ENCODE data around the gene APBA1. TPM values are rescaled to one million over a fixed set of nuclear protein-coding genes. Genes with fewer than 3 reads are reported as not detected.

Gene APBA1
- total RNA-seq, 1 experiment from 2014 or later, result 0.05 TPM

GRCh38 chr9:69603656-69604055 is 68.5 kb downstream of the APBA1 start:
- BruUV-seq (replicated peaks), result no TSS peak
- Histone ChIP-seq H3K4me1 (ENCODE audit: control insufficient read depth, insufficient read depth, low read length) (no peaks in the 10 kb centered on the region), H3K27ac (ENCODE audit: low read length) (no peak overlapping the region), H3K4me3 (ENCODE audit: low read depth in 2 of 2, low read length in 2 of 2) (no peak overlapping the region), H3K36me3 (ENCODE audit: control insufficient read depth, insufficient read depth, low read length) (no peaks in the 10 kb centered on the region), H3K9me3 (ENCODE audit: control insufficient read depth, insufficient read depth, low read depth, low read length) (no peaks in the 10 kb centered on the region), H3K27me3 (ENCODE audit: control insufficient read depth, insufficient read depth, low read length) (no peaks in the 10 kb centered on the region)
- no peak for ATAC-seq
- in situ Hi-C loops (cut with HindIII; ENCODE audit: low pct_unique_long_range_greater_than_20kb, low sequenced_read_pairs), result no loop called here
- POLR2A ChIA-PET, result no interaction called here
- TF ChIP-seq, protein P1, sequence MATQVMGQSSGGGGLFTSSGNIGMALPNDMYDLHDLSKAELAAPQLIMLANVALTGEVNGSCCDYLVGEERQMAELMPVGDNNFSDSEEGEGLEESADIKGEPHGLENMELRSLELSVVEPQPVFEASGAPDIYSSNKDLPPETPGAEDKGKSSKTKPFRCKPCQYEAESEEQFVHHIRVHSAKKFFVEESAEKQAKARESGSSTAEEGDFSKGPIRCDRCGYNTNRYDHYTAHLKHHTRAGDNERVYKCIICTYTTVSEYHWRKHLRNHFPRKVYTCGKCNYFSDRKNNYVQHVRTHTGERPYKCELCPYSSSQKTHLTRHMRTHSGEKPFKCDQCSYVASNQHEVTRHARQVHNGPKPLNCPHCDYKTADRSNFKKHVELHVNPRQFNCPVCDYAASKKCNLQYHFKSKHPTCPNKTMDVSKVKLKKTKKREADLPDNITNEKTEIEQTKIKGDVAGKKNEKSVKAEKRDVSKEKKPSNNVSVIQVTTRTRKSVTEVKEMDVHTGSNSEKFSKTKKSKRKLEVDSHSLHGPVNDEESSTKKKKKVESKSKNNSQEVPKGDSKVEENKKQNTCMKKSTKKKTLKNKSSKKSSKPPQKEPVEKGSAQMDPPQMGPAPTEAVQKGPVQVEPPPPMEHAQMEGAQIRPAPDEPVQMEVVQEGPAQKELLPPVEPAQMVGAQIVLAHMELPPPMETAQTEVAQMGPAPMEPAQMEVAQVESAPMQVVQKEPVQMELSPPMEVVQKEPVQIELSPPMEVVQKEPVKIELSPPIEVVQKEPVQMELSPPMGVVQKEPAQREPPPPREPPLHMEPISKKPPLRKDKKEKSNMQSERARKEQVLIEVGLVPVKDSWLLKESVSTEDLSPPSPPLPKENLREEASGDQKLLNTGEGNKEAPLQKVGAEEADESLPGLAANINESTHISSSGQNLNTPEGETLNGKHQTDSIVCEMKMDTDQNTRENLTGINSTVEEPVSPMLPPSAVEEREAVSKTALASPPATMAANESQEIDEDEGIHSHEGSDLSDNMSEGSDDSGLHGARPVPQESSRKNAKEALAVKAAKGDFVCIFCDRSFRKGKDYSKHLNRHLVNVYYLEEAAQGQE (IDR thresholded peaks at IDR 0.05; ENCODE audit: insufficient read depth in 1 of 2, low read depth in 2 of 2, low read length in 1 of 2), result no peak
- TF ChIP-seq SIN3A (IDR thresholded peaks at IDR 0.05; ENCODE audit: borderline replicate concordance, insufficient read depth, low read depth, low read length) (no peak), POLR2AphosphoS5 (IDR thresholded peaks at IDR 0.05; ENCODE audit: low read depth, low read length) (no peak), CTCF (IDR thresholded peaks at IDR 0.05) (no peak), TCF7L2 (IDR thresholded peaks at IDR 0.05; ENCODE audit: low read depth, low read length) (no peak)
- CTCF ChIA-PET, result no interaction called here
- intact Hi-C loops (cut with micrococcal nuclease; ENCODE audit: unreplicated experiment), result no loop called here
- no peak for DNase-seq (ENCODE audit: low read depth, low spot score)

DNA sequence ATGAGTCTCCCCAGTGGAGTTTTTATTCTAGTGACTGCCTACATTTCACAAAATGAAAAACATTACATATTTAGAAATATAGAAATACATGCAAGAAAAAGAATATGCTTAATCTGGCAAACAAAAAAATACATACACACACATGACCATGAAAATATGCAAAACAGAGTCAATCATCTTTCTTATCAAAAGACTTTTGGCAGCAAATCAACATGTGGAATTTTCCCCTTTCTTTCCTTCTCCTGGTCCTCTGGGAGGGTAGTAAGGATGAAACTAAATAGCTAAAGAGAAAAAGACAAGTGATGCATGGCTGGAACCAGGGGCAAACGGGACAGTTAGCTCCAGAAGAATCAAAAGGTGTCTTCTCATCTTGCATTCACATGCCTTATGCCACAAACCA is 69.4 kb downstream of the APBA1 start:
- no peak for DNase-seq (ENCODE audit: low read depth, low spot score)
- H3K27ac ChIP-seq (ENCODE audit: low read length), result no peak overlapping the region
- TF ChIP-seq SIN3A (IDR thresholded peaks at IDR 0.05; ENCODE audit: borderline replicate concordance, insufficient read depth, low read depth, low read length) (no peak), CTCF (IDR thresholded peaks at IDR 0.05) (no peak), TCF7L2 (IDR thresholded peaks at IDR 0.05; ENCODE audit: low read depth, low read length) (no peak), POLR2AphosphoS5 (IDR thresholded peaks at IDR 0.05; ENCODE audit: low read depth, low read length) (no peak)
- TF ChIP-seq, protein P1 (IDR thresholded peaks at IDR 0.05; ENCODE audit: insufficient read depth in 1 of 2, low read depth in 2 of 2, low read length in 1 of 2), result no peak
- BruUV-seq (replicated peaks), result no TSS peak
- ChIA-PET CTCF (no interaction called here), POLR2A (interaction anchor here (0.7 kb wide), 1 partner anchor 35 kb away, joined by 3 read pairs; no protein-coding TSS in a partner anchor)
- ATAC-seq, result no peak
- no peaks in the 10 kb centered on the region for H3K9me3 ChIP-seq (ENCODE audit: control insufficient read depth, insufficient read depth, low read depth, low read length)
- no peak overlapping the region for H3K4me3 ChIP-seq (ENCODE audit: low read depth in 2 of 2, low read length in 2 of 2)
- H3K27me3 ChIP-seq (ENCODE audit: control insufficient read depth, insufficient read depth, low read length), result no peaks in the 10 kb centered on the region
- in situ Hi-C loops (cut with HindIII; ENCODE audit: low pct_unique_long_range_greater_than_20kb, low sequenced_read_pairs) (no loop called here), intact Hi-C loops (cut with micrococcal nuclease; ENCODE audit: unreplicated experiment) (no loop called here)
- H3K36me3 ChIP-seq (ENCODE audit: control insufficient read depth, insufficient read depth, low read length), result no peaks in the 10 kb centered on the region
- no peaks in the 10 kb centered on the region for H3K4me1 ChIP-seq (ENCODE audit: control insufficient read depth, insufficient read depth, low read length)
